Kidney (tissue), 14 donors: ENCODE results near the gene RPL28. TPM values are rescaled to one million over a fixed set of nuclear protein-coding genes. Genes with fewer than 3 reads are reported as not detected.

Source experiments
- DNase-seq, 5 donors: peaks; one replicate each; pipeline ENCODE4 v3.0.0-alpha.2; 2013 to 2020
- FAIRE-seq: peaks from 2 replicates; lab custom pipeline; 2012; peaks lifted over from hg19 to GRCh38; lab: Jason Lieb, UNC
- H3K27ac ChIP-seq, 2 donors: one replicate each; pipeline ENCODE4 v1.7.0; 2013; ENCODE audit warnings: low read depth in 2 of 2, low read length in 2 of 2, inconsistent platforms in 1 of 2
- H3K27me3 ChIP-seq: one replicate; pipeline ENCODE4 v1.7.1; 2013; ENCODE audit warnings: low read length, inconsistent platforms; ENCODE audit not compliant: control insufficient read depth, insufficient read depth
- H3K36me3 ChIP-seq, 3 donors: one replicate each; pipeline versions ENCODE4 v1.7.0 to v1.7.1; 2013; ENCODE audit warnings: low read length in 3 of 3, control low read depth in 1 of 3, inconsistent platforms in 1 of 3; ENCODE audit not compliant: insufficient read depth in 3 of 3, control insufficient read depth in 2 of 3
- H3K4me1 ChIP-seq, 3 donors: one replicate each; pipeline versions ENCODE4 v1.7.0 to v1.7.1; 2013; ENCODE audit warnings: low read length in 3 of 3, inconsistent platforms in 1 of 3, low read depth in 1 of 3; ENCODE audit not compliant: control insufficient read depth in 2 of 3, insufficient read depth in 2 of 3
- H3K4me3 ChIP-seq, 3 donors: one replicate each; pipeline versions ENCODE4 v1.7.0 to v1.8.1; 2013; ENCODE audit warnings: low read length in 3 of 3, control low read depth in 1 of 3, inconsistent platforms in 1 of 3
- H3K9ac ChIP-seq, 3 donors: one replicate each; pipeline versions ENCODE4 v1.7.0 to v1.7.1; 2013; ENCODE audit warnings: low read length in 3 of 3, control low read depth in 1 of 3, inconsistent platforms in 1 of 3
- H3K9me3 ChIP-seq, 3 donors: one replicate each; pipeline versions ENCODE4 v1.7.0 to v1.7.1; 2013; ENCODE audit warnings: low read length in 3 of 3, control low read depth in 1 of 3, inconsistent platforms in 1 of 3; ENCODE audit not compliant: control insufficient read depth in 2 of 3, insufficient read depth in 1 of 3
- CTCF ChIP-seq: IDR thresholded peaks from 3 replicates; pipeline ENCODE4 v1.5.1; 2012; ENCODE audit warnings: mild to moderate bottlenecking, moderate library complexity, borderline replicate concordance; ENCODE audit not compliant: insufficient read depth; ENCODE audit errors: extremely low read depth
- intact Hi-C: fragments of 100-400 bp; cut with DNase I; formaldehyde crosslinking; loops from one replicate; pipeline ENCODE4 v1.11.1; 2022
- polyA plus RNA-seq: library from polyadenylated mRNA; stranded (reverse); fragments of 350-450 nt; fragmentation: Illumina TruSeq; extraction: RNeasy Lipid Tissue Mini Kit (QIAGEN cat#74804); gene quantifications from one replicate; pipeline ENCODE4 v1.2.3, GENCODE V29; 2014; ENCODE audit warnings: low read depth, low replicate concordance; ENCODE audit not compliant: insufficient read depth
- total RNA-seq: library from RNA; stranded (reverse); fragmentation: NEBNext Ultra II Directional; extraction: Animal tissue kit (Norgen Biotek cat#: 25700); gene quantifications from one replicate; pipeline ENCODE4 v1.2.1, GENCODE V29; 2021
- donor health status: control.
- donor health status: control.
- donor health status: control.
- donor health status: control.
- donor health status: control.
- donor health status: DM: yes; HTN: yes; CAD: no.
- donor health status: Normal renal cell carcinoma (clear cell type).

Gene RPL28
- total and polyA plus RNA-seq, 2 donors from 2014 or later: 1,259 to 1,453 TPM

GRCh38 chr19:55384131-55384919, 1.4 kb upstream of the RPL28 start, which contains the start of gene TMEM238:
Gene TMEM238, minus strand, starts transcription at chr19:55384292. Its CDS starts 33 bp downstream, at chr19:55384259.
- Histone ChIP-seq H3K4me1 (peaks cover 0 to 40% (median 25%) of the 10 kb centered on the region in 3 donors), H3K36me3 (peaks cover 2 to 21% (median 5%) of the 10 kb centered on the region in 3 donors), H3K27me3 (no peaks in the 10 kb centered on the region), H3K9me3 (no peaks in the 10 kb centered on the region), H3K27ac (peak within 1 kb of the TSS; percentile 95 to 96), H3K4me3 (peak within 1 kb of the TSS; percentile 40 to 99 (median 71)), H3K9ac (peak within 1 kb of the TSS in 2 of 3 donors; percentile 35 to 95)
- intact Hi-C loops: no loop called here
- FAIRE-seq (no peak), DNase-seq (peak in 2 of 5 donors; percentile 73 to 88)
- no peak for TF ChIP-seq CTCF

- intact Hi-C loops: no loop called here
- Histone ChIP-seq H3K36me3 (peaks cover 2 to 21% (median 9%) of the 10 kb centered on the region in 3 donors), H3K27ac (peak overlapping the region; percentile 95 to 96), H3K4me3 (peak overlapping the region; percentile 71 to 99 (median 97)), H3K4me1 (peaks cover 0 to 46% (median 25%) of the 10 kb centered on the region in 3 donors), H3K9me3 (no peaks in the 10 kb centered on the region), H3K9ac (peak overlapping the region; percentile 35 to 95 (median 81)), H3K27me3 (no peaks in the 10 kb centered on the region)
- FAIRE-seq: no peak
- peak; percentile 95 to 99 (median 98) for DNase-seq
- no peak for TF ChIP-seq CTCF
These were observed 610 bp upstream of the RPL28 start for GRCh38 chr19:55384920-55385723.

GRCh38 chr19:55386493-55386971, 800 bp downstream of the RPL28 start:
- Histone ChIP-seq H3K4me1 (peaks cover 0 to 46% (median 25%) of the 10 kb centered on the region in 3 donors), H3K9me3 (no peaks in the 10 kb centered on the region), H3K4me3 (peak overlapping the region; percentile 96 to 99 (median 97)), H3K27ac (no peak overlapping the region), H3K27me3 (no peaks in the 10 kb centered on the region), H3K36me3 (peaks cover 2 to 27% (median 10%) of the 10 kb centered on the region in 3 donors), H3K9ac (peak overlapping the region; percentile 89 to 95 (median 92))
- intact Hi-C loops: no loop called here
- no peak for FAIRE-seq
- no peak for TF ChIP-seq CTCF
- DNase-seq: peak in 2 of 5 donors; percentile 74 to 82
